ENCODE data around the gene MDC1.

The MDC1 gene

DNA sequence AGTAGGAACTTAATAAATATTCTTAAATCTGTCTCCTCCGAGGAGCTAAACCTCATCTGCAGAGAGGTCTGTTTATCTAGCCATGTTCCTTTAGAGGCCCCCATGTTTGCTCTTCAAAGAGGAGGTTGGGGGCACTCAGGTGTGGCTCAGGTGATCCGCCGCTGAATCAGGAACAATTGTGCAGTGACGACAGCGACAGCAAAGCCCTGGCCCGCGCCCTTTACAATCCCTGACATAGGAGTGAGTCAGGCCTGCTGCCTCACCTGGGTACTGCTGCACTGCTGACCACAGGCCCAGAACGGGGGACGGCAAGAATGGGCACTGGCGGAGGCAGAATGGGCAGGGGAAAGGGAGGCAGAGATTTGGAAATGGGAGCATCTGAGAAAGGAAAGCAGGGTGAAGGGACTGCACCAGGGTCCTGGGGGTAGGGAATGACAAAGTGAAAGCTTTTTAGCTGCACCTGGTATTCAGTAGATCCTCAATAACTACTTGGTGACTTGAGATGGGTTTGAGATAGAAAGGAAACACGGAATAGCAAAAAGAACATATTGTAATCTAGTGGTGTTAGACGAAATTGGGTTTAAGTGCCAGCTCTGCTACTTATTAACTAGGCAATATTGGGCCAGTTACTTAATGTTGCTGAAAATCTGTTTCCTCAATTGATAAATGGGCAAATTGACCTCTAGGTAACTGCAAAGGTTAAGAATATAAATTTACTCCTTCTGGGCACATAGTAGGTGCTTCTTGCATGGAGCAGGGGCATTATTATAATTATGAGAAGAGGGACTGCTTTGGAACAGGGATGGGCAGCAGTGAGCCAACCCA, 32.7 kb upstream of the MDC1 start:
- no peak overlapping the region for H3K4me3 ChIP-seq (ENCODE audit: low read length)
- TF ChIP-seq, protein P1, sequence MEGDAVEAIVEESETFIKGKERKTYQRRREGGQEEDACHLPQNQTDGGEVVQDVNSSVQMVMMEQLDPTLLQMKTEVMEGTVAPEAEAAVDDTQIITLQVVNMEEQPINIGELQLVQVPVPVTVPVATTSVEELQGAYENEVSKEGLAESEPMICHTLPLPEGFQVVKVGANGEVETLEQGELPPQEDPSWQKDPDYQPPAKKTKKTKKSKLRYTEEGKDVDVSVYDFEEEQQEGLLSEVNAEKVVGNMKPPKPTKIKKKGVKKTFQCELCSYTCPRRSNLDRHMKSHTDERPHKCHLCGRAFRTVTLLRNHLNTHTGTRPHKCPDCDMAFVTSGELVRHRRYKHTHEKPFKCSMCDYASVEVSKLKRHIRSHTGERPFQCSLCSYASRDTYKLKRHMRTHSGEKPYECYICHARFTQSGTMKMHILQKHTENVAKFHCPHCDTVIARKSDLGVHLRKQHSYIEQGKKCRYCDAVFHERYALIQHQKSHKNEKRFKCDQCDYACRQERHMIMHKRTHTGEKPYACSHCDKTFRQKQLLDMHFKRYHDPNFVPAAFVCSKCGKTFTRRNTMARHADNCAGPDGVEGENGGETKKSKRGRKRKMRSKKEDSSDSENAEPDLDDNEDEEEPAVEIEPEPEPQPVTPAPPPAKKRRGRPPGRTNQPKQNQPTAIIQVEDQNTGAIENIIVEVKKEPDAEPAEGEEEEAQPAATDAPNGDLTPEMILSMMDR (conservative IDR thresholded peaks at IDR 0.05; ENCODE audit: low read length): no peak
- DNase-seq (ENCODE audit: low read depth): no peak

DNA sequence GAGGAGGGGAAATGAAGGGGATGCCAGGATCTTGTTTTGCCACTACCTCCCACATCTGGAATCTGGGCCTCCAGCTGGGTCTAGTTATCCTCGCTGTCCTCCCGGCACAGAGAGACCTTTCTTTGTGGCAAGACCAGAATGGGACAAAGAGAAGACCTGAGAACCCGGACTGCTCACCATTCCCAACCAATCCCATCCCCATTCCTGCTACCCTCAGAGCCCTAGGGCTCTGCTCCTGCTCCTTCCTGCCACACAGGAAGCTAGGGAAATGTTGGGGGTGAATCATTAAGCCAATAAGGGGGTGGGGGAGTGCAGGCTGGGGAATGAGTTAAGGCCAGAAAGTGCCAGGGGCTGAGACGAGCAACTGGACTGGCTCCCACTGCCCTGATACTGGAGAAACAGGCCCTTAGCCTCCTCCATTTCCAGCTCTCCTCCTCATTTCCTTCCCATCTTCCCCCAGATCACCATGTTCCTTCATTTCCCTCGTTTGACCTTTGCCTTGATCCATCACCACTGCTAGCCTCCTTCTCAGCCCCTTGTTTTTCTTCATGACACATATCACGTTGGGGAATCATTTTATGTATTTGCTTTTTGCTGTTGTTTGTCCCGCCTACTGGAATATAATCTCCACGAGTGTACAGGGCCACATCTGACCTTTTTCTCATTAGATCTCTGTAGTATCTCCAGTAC, 31.9 kb upstream of the MDC1 start:
- H3K4me3 ChIP-seq (ENCODE audit: low read length): no peak overlapping the region
- TF ChIP-seq, protein P1 (conservative IDR thresholded peaks at IDR 0.05; ENCODE audit: low read length): no peak
- DNase-seq (ENCODE audit: low read depth): peak; percentile 73

DNA sequence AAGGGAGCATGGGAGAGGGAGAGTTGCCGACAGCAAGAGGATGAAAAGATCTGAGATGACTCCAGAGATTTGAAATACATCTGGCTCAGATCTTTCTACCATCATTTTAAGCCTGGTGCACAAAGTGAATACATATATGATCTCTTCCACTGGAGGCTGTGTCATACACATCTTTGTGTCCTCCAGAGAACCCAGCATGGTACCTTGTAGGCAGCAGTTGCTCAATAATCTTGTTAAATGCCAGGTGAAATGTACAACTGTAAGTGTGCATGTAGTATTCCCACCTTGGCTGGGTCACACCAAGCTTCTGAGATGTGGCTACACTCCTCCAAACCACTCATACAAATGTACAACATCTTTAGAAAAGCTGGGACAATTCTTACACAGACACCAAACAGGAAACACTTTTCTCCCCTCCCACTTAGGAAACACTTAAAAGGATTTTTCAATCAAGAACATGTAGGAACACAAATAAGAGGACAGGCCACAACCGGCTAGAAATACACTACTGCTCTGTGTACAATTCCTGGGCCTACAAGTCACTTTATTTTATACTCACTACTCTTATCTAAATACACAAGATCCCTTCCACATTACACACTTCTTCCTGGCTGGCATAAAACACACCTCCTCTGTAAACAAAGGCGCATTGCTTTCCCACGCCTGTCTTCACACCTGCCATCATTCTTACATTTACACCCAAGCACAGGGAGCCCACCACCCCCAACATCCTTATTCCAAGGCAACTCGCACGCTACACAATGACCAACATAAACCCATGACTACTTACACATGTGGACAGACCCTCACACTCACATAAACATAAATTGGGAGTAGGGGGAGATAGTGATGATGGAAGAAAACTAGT, 31.1 kb upstream of the MDC1 start:
- DNase-seq (ENCODE audit: low read depth): no peak
- no peak overlapping the region for H3K4me3 ChIP-seq (ENCODE audit: low read length)
- TF ChIP-seq, protein P1 (conservative IDR thresholded peaks at IDR 0.05; ENCODE audit: low read length): no peak

DNA sequence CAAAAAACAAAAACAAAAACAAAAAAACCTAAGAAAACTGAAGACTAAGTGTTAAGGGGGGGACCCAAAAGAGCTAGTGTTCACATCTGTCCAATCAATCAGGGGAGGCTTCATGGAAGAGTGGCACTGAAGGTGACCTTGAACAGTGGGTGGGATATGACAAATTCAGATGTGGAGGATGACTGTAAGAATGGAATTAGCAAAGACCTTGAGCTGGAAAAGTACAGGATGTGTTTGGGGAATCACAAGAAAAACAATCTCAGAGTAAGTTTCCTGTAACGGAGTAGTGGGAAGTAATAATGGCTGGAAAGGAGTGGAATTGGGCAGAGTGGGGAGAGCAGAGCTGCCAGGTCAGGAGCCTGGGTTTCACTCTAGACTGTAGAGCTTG, 30.2 kb upstream of the MDC1 start:
- TF ChIP-seq, protein P1 (conservative IDR thresholded peaks at IDR 0.05; ENCODE audit: low read length): no peak
- DNase-seq (ENCODE audit: low read depth): no peak
- no peak overlapping the region for H3K4me3 ChIP-seq (ENCODE audit: low read length)

DNA sequence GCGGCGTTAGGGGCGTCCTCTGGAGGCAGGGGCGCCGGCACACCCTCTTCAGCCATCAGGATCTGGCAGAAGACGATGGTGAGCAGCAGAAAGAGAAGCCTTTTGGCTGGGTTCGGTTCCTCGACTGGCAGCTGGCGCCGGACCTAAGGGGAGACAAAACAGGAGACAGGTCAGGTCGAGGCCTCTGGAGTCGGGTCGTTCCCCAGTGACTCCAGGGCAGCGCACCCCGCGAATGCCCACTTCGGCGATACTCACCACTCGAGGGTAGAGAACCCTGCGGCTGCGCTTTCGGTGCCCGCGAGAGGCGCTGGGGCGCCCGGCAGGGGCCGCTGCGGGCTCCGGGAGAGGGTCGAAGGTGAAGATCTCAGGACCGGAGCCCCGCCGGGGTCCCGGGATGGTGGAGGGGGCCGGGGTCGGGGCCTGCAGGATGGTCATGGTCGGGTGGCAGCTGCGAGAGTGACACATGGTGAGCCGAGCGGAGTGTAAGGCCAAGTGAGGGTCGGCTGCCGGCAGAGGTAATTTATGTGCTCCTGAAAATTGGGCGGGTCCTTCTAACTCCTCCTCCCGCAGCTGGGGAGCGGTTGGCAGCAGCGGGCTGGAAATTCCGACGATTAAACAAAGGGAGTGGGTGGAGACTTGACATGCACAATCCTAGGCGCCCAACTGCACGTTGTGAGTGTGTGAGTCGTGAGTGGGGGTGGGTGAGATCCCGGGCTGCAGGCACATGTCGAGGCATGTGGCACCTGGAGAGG, 27.1 kb upstream of the MDC1 start, which contains the start of gene IER3:
TSS of gene IER3 (minus strand) at position 494 of the 752 bp plus-strand sequence. CDS start at position 465, 29 bp downstream.
- H3K4me3 ChIP-seq (ENCODE audit: low read length): peak within 1 kb of the TSS; percentile 78
- peak; percentile 90 for DNase-seq (ENCODE audit: low read depth)
- TF ChIP-seq, protein P1 (conservative IDR thresholded peaks at IDR 0.05; ENCODE audit: low read length): peak; percentile 64
